GM12892 (cell line): ENCODE data around the gene GREB1L.

Experiments used
- POLR2AphosphoS5 ChIP-seq: IDR thresholded peaks from 2 replicates; pipeline ENCODE4 v1.6.1; 2011; ENCODE audit warnings: low read depth, low read length, control low read depth
- TAF1 ChIP-seq: IDR thresholded peaks from 2 replicates; pipeline ENCODE4 v1.6.1; 2011; ENCODE audit warnings: low read depth, mild to moderate bottlenecking, control low read depth, low read length, borderline replicate concordance

DNA sequence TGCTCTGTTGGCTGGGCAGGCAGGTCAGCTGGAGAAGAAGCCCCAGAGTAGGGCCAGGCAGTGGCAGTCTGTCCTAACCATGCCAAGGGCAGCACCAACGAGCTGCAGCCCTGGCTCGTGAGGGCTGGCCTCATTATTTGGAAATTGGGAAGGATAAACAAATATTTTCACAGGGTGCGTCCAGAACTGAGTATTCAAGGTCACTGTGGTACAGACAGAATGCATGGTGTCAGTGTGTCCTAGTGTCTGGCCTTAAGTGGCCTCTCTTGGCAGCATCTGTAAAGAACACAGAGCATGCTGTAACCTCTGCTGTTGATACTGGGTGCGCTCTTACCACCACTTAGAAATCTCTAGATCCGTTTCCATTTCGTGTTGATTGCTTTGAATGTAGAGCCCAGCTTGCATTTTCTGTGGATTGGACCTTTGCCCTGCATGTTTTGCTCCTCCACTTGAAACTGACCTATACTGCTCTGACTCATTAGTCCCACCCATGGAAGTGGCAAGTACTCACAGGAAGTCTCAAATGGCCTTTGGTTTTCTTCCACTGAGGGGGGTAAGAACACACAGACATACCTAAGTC is 88.2 kb downstream of the GREB1L start:
- TF ChIP-seq TAF1, result no peak
- no peak for TF ChIP-seq POLR2AphosphoS5
